Activated T-cell treated with anti-CD3 and anti-CD28 coated beads, Interleukin-2, amount 50 U/mL, for 1 hour (primary cell): ENCODE results near the gene ANKRD42.

Experiments used
- DNase-seq: peaks from one replicate; pipeline ENCODE4 v3.0.0-alpha.2; 2020

ANKRD42 gene

DNA sequence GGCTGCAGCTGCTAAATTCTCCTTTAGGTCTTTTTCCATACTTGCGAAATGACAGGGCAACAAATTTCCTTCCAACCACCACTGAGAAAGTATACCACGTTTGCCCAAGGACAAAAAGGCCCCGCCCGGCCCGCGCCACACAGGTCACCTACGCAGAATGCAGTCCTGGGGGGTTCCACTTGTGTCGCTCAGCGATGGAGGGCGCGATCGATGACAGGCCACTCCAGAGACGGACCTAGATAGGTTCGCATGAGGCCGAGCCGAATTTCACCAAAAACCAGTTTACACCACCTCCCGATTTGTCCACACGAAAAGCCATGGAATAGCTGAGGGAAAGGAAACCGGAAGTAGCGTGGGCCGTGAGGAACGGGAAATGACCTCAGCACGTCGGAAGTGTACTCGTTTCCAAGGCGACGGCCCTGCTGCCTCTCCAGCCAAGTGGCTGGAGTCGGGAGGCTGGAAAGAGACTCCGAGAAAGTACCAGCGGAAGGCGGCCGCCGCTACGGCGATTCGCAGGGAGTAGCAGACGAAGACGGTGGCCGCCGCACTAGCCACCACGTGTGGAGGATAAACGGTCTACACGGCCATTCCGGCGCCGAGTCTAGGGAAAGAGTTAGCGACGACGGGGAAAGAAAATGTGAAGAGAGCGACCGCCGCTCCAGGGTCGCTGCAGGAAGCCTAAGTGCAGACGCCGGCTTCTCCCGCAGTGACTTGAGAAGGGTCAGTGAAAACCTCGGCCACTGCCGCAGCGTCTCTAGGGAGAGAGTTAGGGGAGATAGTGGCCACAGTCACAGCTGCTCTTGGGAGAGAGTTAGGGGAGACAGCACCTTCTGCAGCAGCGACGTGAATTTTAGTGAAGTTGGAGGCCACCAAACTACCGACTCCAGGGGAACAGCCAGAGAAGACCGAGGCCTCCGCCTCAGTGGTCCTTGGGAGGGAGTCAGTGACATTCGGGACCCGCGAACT lies at the start of gene ANKRD42:
Gene ANKRD42, plus strand, starts transcription at position 398 of the 966 bp plus-strand sequence. CDS start 959 bp downstream, outside the sequence.
- peak; percentile 82 for DNase-seq

- no peak for DNase-seq
Observed at GRCh38 chr11:83147895-83148294, 45.6 kb upstream of the ANKRD42 start.

DNA sequence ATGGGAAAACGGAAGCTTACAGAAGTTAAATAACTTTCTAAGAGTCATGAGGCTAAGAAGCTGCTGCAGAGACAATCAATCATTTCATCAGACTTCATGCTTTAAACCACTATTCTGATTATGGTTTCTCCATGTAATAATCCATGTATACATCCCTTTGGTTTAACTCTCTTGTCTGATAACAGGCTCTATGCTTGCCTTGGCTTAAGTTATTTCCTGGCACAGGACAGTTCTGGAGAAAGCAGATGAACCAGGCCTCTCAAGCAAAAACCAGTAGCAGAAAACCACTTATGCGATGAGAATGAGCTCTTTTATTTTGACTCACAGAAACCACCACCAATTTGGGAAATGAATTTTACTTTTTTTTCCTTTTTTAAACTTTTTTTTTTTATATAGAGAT lies 43.1 kb upstream of the ANKRD42 start:
- DNase-seq: no peak

DNA sequence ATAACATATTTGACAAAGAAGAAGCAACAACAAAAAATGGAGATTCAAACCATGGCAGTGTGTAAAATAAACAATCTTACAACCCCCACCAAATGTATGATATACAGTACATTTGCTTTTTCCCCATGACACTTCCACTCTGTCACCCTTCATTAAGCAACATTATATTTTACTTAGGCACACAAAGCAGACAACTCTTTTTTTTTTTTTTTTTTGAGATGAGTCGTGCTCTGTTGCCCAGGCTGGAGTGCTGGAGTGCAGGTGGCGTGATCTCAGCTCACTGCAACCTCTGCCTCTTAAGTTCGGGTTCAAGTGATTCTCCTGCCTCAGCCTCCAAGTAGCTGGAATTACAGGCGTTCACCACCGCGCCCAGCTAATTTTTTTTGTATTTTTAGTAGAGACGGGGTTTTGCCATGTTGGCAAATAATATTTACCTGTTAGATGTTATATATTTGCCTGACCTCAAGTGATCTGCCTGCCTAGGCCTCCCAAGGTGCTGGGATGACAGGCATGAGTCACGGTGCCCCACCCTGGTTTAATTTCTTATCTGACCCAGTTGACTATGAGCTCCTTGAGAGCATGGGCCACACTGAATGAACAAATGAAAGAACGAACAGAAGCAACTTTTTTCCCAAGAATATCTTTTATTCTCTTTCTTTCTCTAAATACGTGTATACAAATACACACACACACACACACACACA lies 42.1 kb upstream of the ANKRD42 start:
- no peak for DNase-seq

DNA sequence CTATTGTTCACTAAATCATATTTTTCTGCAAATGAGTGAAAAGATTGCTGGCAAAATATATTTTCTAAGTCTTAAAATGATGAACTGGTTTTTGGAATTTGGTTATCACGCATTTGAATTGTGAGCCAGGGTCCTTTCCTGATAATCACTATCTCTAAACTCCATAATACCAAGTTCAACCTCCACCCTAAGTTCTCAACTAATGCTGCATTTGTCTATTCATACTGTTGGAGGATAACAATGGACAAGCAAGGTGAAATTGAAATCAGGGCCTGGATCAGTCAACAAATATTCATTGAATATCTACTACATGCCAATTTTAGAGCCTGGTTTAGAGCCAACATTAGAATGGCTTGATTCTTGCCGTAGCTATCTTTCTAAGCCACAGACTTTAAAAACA lies 41.2 kb upstream of the ANKRD42 start:
- DNase-seq: no peak

DNA sequence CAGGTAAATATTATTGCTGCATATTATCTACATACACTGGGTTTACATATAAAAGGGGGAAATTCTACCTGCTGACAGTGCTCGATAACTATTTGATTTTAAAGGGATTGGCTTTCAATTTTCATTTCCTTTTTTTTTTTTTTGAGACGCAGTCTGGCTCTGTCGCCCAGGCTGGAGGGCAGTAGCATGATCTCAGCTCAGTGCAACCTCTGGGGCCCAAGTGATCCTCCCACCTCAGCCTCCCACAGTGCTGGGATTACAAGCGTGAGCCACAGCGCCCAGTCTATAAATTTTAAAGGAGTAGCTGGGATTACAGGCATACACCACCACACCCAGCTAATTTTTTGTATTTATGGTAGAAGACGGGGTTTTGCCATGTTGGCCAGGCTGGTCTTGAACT lies 39.7 kb upstream of the ANKRD42 start:
- DNase-seq: no peak

DNA sequence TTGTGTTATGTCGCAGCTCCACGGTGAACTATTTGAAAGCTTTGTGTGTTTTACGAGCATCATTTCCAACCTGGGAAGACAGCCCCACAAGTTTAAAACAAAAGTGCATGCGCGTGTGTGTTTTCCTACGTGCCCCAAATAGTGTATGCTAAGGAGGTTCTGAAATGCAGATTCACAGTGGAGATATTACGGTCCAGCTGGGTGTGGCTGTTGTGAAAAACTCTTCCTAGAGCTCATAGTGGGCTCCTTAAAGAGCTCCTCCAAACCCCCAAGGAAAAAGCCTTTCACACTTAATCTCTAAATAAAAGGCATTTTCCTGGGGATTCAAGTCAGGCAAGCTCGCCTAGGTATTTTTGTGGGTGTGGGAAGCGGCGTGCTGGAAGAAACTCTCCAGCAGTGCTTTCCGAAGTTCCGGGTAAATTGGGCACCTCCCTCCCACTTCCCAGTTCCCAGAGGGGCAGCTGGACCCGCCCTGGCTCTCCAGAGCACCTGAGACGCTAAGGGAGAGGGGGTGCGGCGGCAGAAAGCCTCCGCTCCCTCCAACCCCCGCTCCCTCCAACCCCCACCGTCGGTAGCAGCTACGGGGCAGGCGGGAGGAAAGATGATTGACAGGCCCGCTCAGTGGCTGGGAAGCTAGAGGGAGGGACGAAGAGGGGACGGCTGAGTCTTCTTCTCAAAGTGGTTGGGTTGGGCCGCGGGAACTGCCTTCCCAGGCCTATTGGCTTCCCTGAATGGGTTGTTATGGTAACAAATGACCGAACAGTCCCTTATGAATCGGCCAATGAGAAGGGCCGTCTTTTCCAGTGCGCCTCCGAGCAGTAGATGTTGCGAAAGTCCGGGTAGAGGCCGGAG lies 37.1 kb upstream of the ANKRD42 start:
- no peak for DNase-seq

GRCh38 chr11:83156996-83157593 lies 36.4 kb upstream of the ANKRD42 start, which contains the start of gene PCF11:
Gene PCF11 (plus strand): TSS chr11:83157131. CDS start chr11:83157440, 309 bp downstream.
- DNase-seq: peak; percentile 94

DNA sequence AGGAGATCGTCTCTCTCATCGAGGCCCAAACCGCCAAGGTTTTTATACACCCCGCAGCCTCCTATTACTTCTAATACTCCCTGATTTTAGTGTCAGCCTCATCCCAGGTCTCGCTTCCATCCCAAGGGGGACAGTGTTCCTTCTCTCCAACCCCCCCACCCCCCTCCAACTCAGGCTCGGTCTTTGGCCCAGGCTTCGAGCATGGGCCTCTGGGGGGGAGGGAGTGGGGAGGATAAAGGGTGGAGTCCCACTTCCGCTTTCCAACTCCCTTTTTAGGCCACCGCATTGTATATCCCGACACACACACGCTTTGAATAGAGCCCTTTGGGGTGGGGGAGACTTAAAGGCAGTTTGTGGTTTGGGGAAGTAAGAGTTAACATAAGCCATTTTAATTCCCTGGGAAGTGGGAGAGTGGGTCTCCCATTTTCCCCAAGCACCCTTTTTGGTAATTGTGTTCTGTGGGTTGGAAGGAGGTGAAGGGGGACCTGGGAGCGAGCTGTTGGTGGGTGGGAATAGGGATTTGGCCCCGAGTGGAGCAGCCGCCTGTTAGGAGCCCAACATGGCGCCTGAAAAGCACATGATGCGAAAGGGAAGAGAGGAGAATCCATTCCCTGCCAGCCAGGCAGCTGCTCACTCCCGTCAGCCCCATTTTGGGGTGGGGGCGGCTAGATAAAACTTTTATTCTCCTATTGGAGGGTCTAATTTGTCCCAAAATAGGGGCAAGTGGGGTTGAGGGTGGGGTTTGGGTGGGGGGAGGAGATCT lies 35.7 kb upstream of the ANKRD42 start:
- DNase-seq: peak; percentile 62

DNA sequence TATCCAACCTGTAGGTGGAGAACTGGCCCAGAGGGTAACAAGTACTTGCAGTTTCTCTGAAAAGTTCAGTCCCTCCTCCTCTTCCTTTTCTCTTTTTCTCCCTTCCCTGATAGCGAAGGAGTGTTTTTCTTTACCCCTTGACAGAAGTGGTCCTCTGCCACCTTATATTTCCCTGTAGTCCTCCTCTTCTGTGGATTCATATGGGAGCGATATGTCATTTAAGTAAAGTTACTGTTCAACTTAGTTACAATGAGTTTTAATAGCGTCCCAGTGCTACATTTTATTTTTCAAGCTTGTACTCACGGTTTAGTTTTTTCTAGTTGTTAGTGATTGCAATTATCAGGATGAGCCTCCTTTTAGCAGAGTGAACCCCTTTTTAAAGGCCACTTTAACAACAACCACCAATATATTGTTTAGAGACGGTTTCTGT lies 35.1 kb upstream of the ANKRD42 start:
- no peak for DNase-seq

DNA sequence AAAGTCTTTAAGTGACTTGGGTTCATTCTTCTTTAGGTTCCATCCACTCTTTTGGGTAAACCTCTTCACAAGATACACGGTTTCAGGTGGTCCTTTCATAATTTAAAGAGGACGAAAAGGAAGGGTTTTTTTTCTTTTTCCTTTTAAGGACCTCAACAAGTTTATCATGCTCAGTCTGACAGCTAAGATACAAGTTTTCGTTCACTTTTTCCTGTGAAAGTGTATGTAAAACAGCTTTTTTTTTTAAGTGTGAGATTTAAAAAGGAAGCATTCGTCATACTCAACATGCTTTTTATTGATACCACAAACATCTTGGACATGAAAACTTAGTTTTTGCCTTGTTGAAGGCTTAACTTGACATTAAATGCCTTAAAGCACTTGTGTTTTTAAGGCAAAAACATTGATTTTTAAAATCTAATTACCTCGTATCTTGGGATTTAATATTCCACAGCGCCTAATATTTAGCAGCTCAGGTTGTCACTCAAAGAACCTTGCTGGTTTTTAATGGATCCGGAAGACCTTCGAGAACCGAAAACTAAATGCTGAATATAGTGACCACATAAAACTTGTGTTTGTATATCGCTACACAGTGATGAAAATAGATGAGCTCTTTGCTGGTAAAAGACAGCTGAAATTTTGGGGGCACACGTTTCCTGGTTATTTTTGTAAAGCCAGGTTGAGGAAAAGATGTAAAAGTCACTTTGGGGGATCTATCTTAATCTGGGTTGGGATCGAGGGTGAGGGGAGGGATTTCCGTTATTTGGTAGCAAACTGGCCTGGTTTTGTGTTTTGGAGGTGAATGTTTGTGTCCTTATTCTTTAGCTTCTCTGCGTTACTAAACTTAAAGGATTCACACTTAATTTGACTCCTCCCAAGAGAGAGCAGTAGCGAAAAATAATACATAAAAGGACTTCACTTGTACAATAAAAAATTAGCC lies 34.3 kb upstream of the ANKRD42 start:
- no peak for DNase-seq

DNA sequence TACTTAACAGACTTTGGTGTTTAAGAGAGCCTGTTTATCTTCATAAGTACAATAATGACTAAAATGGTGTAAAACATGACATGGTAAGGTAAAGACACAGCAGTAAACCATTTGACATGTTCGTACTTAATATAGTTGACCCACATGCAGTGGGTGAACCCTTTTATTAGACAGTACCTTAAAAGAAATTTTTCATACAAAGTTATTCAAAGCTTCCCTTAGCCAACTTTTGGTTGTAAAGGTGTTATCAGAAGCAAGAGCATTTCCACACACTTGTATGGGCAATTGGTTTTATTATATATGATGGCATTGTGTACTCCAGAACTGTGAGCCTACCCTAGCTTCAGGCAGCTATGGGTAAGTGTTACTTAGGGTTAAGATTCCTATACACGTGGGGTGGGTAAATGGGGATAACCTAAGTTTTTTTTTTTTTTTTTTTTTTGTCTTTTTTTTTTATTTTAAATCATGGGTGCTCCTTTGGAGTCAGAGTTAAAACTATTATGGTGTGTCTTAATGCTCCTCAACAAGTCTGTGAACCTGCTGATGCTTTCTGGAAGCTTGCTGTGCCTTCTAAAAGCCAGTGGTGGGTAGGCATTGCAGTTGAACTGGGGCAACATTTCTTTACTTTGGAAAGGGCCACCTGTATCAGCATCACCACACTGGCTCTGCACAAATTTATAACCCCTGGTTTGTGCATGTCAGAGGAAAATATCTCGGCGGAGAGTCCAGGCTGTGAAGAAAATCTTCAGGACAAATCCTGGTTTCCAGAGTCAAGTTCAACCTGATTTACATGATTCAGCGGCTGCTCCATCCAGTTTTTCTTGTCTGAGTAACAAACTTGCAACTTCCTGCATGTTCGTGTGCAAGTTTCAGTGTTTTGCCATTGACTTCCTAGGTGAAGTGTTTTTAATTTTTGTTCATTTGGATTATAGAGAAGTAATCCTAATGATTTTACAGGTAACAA lies 33.3 kb upstream of the ANKRD42 start:
- DNase-seq: no peak

DNA sequence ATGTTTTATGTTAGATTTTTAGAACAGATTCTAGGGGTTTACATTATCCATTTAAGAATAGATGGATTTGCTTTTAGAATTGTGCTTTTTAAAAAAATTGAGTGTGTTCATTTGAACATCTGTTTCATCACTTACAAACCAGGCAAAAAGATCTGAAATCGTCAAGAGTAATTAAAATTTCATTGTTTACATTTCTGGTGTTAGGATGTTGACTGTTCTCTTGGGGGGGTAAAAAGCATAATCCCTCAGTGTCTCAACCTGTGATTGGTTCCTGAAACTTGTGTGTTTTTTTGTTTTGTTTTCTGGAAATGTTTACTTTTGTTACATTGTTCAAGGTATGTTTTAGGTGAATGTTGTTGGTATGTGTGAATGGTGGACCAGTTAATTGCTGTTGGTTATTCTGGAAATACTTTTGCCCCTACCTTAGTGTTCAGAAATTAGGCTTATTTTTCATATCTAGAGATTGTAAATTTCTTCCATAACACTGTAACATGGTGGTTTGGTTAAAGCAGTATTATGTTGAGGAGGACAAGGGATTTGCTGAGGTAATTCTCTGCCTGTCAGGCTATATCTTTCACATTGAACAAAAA lies 31.8 kb upstream of the ANKRD42 start:
- no peak for DNase-seq

GRCh38 chr11:83162377-83162776 lies 31.1 kb upstream of the ANKRD42 start:
- no peak for DNase-seq

DNA sequence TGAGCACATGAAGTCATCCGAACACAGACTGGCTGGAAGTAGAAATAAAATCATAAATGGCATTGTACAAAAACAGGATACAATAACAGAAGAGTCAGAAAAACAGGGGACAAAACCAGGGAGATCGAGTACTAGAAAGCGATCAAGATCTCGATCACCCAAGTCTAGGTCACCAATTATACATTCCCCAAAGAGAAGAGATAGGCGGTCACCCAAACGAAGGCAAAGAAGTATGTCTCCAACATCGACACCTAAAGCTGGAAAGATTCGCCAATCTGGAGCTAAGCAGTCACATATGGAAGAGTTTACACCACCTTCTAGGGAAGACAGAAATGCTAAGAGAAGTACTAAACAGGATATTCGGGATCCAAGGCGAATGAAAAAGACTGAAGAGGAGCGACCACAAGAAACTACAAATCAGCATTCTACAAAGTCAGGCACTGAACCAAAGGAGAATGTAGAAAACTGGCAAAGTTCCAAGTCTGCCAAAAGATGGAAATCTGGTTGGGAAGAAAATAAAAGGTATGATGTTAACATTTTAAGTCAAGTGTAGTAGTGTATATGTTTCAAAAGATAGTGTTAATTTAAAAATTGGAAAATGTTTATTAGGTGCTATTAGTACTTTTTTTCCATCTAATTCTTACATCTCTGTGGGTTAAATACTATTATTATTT lies 27.2 kb upstream of the ANKRD42 start:
- DNase-seq: no peak

DNA sequence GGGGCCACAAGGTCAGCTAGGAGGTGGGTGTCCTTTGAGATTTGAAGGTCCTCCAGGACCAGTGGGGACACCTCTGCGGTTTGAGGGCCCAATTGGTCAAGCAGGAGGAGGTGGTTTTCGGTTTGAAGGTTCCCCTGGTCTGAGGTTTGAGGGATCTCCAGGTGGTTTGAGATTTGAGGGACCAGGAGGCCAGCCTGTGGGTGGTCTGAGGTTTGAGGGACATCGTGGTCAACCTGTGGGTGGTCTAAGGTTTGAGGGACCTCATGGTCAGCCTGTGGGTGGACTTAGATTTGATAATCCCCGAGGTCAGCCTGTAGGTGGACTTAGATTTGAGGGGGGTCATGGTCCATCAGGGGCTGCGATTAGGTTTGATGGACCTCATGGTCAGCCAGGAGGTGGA lies 24.8 kb upstream of the ANKRD42 start:
- DNase-seq: no peak

DNA sequence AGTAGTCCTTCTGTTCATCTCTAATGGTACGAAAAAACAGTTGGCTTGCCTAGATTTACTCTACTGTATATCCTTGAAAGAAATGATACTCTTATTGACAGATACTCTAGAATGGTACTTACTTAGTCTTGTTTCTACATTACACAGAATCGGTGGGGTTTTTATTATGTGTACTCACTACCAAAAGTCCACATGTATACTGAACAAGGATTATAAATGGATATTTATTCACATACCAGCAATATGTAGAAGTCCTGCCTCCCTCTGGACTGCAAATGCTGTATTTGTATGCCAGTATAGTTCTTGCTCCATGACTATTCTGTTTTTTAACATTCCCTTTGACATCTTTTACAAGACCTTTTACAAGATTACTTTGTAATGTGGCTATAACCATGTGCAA lies 22.6 kb upstream of the ANKRD42 start:
- no peak for DNase-seq

- DNase-seq: no peak
Observed at GRCh38 chr11:83172551-83172950, 21.0 kb upstream of the ANKRD42 start.
